GM19452 (cell line): Measurements from ENCODE around the gene UFSP2.

Experiments
- ATAC-seq: cut with Tn5 transposase; IDR thresholded peaks from one replicate; pipeline ENCODE4 v1.9.1; 2021; ENCODE audit not compliant: unreplicated experiment

Gene UFSP2

DNA sequence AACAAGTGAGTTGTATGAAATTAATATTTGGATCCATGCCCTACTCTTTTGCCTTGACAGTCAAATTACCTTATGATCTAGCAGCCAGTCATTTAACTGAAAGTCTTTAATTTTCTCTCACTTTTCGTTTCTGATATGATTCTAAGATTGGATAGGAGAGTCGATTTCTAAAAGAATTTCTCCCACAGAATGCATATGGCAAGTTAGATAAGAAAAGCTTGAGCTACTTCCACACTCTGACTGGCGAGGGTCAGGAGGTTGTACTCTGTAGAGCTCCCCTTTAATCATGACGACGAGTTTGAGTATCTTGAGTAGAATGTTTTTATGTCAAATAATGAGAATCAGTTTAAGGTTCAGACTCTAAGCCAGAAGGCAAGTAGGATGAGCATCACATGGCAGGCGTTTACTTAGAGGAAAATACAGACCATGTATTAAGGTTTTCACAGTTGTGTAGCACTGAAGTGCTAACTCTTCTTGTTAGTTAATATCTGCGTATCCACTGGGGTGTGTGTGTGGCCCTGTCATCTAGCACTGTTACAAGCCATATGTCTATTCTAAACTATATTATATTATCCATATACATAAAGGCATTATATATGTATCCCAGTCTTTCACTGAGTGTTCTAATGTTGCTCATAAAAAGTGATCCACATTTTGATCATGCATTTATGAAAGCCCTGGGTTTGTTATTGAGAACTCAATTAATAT lies 67.9 kb downstream of the UFSP2 start:
- no peak for ATAC-seq

- no peak for ATAC-seq
Measured at GRCh38 chr4:185357211-185357610, 68.6 kb downstream of the UFSP2 start.

DNA sequence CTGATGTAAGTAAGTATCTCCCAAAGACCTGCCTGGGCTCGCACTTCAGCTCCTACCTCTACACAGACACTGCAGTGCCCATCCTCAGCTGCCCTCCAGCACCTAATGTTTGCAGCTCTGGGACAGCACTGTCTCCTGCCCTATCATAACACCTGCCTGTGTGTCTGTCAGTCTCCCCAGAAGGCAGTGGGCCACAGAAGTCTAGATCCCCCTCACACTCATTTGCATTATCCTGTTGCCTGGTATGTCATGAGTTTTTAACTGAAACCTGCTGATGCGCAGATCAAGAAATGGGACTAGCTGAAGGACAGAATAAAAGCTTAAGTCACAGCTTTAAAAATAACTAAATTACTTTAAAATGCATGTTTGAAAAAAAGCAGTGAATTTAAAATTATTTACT lies 73.0 kb downstream of the UFSP2 start:
- no peak for ATAC-seq

GRCh38 chr4:185352202-185352601 lies 73.6 kb downstream of the UFSP2 start:
- ATAC-seq: no peak

GRCh38 chr4:185351691-185352090 lies 74.1 kb downstream of the UFSP2 start:
- no peak for ATAC-seq
